Skeletal muscle satellite cell (primary cell): ENCODE results near the gene WBP1.
"Not testable (repeated sequence)": the region's sequence is repeated elsewhere in the genome, so short reads cannot be mapped to it uniquely, and the experiment has no call there.

Experiments used
- H3K27me3 ChIP-seq: 2 replicates; pipeline ENCODE4 v1.7.0; 2013; ENCODE audit warnings: low read length; ENCODE audit not compliant: control insufficient read depth, insufficient read depth
- H3K36me3 ChIP-seq: 2 replicates; pipeline ENCODE4 v1.7.0; 2013; ENCODE audit warnings: mild to moderate bottlenecking, control low read depth, low read length; ENCODE audit not compliant: insufficient read depth
- H3K4me1 ChIP-seq: 2 replicates; pipeline ENCODE4 v1.7.0; 2013; ENCODE audit warnings: low read length; ENCODE audit not compliant: control insufficient read depth, insufficient read depth
- H3K4me2 ChIP-seq: 2 replicates; pipeline ENCODE4 v1.7.0; 2013; ENCODE audit warnings: mild to moderate bottlenecking, low read length
- H3K4me3 ChIP-seq: 2 replicates; pipeline ENCODE4 v1.7.0; 2013; ENCODE audit warnings: low read length
- H3K9ac ChIP-seq: 2 replicates; pipeline ENCODE4 v1.7.0; 2013; ENCODE audit warnings: mild to moderate bottlenecking, low read depth, low read length, moderate library complexity
- H3K9me3 ChIP-seq: replicated peaks from 2 replicates; pipeline ENCODE4 v1.7.0; 2013; ENCODE audit warnings: mild to moderate bottlenecking, control low read depth, low read length

The WBP1 gene

GRCh38 chr2:74442483-74443297 lies 15.5 kb upstream of the WBP1 start:
- H3K4me3 ChIP-seq, H3K36me3 ChIP-seq, H3K9me3 ChIP-seq, H3K9ac ChIP-seq: not testable (repeated sequence)
- Histone ChIP-seq H3K27me3 (peaks cover 19% of the 10 kb centered on the region), H3K4me2 (peak overlapping the region; percentile 43), H3K4me1 (peaks cover 45% of the 10 kb centered on the region)

GRCh38 chr2:74444498-74445318 lies 13.5 kb upstream of the WBP1 start:
- Histone ChIP-seq H3K9ac (no peak overlapping the region), H3K9me3 (no peaks in the 10 kb centered on the region), H3K4me3 (no peak overlapping the region), H3K4me2 (peak overlapping the region; percentile 50), H3K36me3 (no peaks in the 10 kb centered on the region), H3K27me3 (peaks cover 19% of the 10 kb centered on the region), H3K4me1 (peaks cover 25% of the 10 kb centered on the region)

GRCh38 chr2:74447230-74447999 lies 10.8 kb upstream of the WBP1 start:
- Histone ChIP-seq H3K4me3 (no peak overlapping the region), H3K4me1 (peaks cover 10% of the 10 kb centered on the region), H3K4me2 (no peak overlapping the region), H3K9ac (no peak overlapping the region), H3K36me3 (no peaks in the 10 kb centered on the region), H3K9me3 (no peaks in the 10 kb centered on the region), H3K27me3 (peaks cover 8% of the 10 kb centered on the region)

GRCh38 chr2:74448771-74449170 lies 9.5 kb upstream of the WBP1 start:
- Histone ChIP-seq H3K4me2 (no peak overlapping the region), H3K4me3 (no peak overlapping the region), H3K27me3 (peaks cover 8% of the 10 kb centered on the region), H3K9me3 (no peaks in the 10 kb centered on the region), H3K36me3 (no peaks in the 10 kb centered on the region), H3K9ac (no peak overlapping the region), H3K4me1 (peaks cover 9% of the 10 kb centered on the region)

GRCh38 chr2:74450570-74451190 lies 7.6 kb upstream of the WBP1 start:
- Histone ChIP-seq H3K4me3 (no peak overlapping the region), H3K4me1 (peaks cover 9% of the 10 kb centered on the region), H3K9ac (no peak overlapping the region), H3K9me3 (no peaks in the 10 kb centered on the region), H3K4me2 (no peak overlapping the region), H3K36me3 (no peaks in the 10 kb centered on the region), H3K27me3 (no peaks in the 10 kb centered on the region)

DNA sequence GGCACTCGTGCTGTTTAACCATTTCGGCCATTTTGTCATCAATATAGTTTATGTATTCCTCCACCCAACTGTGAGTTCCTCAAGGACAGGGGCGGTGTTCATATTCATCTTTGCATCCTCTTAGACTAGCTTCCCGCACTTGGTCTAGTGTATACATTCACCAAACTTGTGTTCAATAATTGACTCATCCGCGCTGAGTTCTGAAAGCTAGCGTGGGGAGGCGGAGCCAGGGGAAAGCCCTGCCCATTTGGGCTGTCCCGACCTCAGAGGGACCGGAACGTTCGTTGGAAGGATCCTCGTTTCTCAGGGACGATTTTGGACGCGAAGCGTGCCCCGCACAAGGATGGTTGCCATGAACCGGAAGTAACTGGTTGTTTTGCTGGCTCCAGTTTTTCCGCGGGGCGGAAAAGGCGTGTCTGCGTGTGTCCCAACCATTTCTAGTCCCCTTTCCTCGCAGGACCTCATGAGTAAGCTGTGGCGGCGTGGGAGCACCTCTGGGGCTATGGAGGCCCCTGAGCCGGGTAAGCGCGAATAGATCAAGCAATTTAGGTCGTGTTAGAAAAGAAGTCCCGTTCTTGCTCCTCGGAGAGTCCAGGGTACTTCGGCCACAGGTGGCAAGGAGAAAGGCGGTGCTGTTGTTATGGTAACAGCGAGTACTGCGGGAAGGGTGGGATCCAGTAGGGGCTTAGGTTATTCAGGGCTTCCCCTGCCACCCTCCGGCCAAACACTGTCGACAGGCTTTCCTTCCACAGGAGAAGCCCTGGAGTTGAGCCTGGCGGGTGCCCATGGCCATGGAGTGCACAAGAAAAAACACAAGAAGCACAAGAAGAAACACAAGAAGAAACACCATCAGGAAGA lies 3.4 kb upstream of the WBP1 start, which contains the start of gene INO80B:
Gene INO80B (plus strand): TSS at position 434 of the 858 bp plus-strand sequence. CDS start 30 bp downstream, at position 464.
- peaks cover 5% of the 10 kb centered on the region for H3K36me3 ChIP-seq
- H3K4me1 ChIP-seq, result peaks cover 25% of the 10 kb centered on the region
- peak within 1 kb of the TSS; percentile 90 for H3K4me3 ChIP-seq
- H3K9ac ChIP-seq, result peak within 1 kb of the TSS; percentile 85
- no peaks in the 10 kb centered on the region for H3K27me3 ChIP-seq
- H3K4me2 ChIP-seq, result peak within 1 kb of the TSS; percentile 96
- no peaks in the 10 kb centered on the region for H3K9me3 ChIP-seq

DNA sequence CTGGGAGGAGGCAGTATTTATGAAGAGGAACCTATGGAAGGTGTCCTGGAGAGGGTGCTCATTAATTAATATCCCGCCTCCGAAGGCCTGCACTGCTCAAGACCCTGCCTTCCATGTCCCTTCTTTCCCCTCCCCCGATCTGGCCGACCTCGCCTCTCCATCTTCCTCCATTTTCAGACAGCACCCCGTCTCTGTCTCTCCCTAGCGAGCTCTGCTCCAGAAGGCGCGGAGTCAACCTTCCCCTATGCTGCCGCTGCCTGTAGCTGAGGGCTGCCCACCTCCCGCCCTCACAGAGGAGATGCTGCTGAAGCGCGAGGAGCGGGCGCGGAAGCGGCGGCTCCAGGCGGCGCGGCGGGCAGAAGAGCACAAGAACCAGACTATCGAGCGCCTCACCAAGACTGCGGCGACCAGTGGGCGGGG lies 1.1 kb upstream of the WBP1 start:
- peak overlapping the region; percentile 68 for H3K9ac ChIP-seq

DNA sequence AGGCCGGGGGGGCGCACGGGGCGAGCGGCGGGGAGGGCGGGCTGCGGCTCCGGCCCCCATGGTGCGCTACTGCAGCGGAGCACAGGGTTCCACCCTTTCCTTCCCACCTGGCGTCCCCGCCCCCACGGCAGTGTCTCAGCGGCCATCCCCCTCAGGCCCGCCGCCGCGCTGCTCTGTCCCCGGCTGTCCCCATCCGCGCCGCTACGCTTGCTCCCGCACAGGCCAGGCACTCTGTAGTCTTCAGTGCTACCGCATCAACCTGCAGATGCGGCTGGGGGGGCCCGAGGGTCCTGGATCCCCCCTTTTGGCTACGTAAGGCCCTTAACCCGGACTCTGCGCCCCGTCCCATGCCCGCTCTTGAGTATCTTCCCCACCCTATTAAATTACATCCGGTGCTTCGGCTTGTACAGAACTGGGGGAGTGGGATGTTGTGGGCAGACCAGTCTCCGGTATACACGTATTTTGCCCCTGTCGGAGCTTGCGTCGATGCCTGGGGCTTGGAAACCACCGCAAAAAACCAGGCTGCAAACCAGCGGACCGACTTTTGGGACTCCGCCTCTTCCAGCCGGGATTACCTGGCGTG lies 598 bp upstream of the WBP1 start:
- Histone ChIP-seq H3K4me1 (peaks cover 25% of the 10 kb centered on the region), H3K4me2 (peak overlapping the region; percentile 81), H3K9ac (peak overlapping the region; percentile 77)

More for the DNA sequence above, 1.1 kb upstream of the WBP1 start:
- H3K36me3 ChIP-seq, result peaks cover 16% of the 10 kb centered on the region
- H3K4me2 ChIP-seq, result peak overlapping the region; percentile 81
- peak overlapping the region; percentile 67 for H3K4me3 ChIP-seq
- peaks cover 25% of the 10 kb centered on the region for H3K4me1 ChIP-seq
- no peaks in the 10 kb centered on the region for H3K27me3 ChIP-seq
- H3K9me3 ChIP-seq, result no peaks in the 10 kb centered on the region

DNA sequence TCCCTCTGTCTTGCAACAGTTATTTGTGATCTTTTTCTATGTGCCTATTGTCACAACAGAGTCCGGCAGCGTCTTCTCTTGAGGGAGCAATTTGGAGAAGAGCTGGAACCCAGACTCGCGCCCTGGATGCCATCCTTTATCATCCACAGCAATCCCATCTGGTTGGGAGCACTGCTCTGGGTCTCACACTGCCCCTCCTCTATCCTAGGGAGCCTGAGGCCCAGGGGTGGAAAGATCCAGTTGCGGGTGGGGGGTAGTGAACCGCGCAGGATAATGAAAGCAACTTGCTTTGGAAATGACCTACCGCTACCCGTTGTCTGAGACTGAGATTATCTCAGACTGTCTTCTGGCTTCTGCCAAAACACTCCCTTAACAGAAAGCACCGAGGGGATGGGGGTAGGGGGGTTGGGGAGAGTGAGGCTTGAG lies 713 bp downstream of the WBP1 start:
- Histone ChIP-seq H3K4me3 (peak overlapping the region; percentile 95), H3K27me3 (no peaks in the 10 kb centered on the region), H3K4me2 (peak overlapping the region; percentile 93), H3K4me1 (peaks cover 25% of the 10 kb centered on the region), H3K36me3 (peaks cover 25% of the 10 kb centered on the region), H3K9me3 (no peaks in the 10 kb centered on the region), H3K9ac (peak overlapping the region; percentile 91)

More for the DNA sequence above, 598 bp upstream of the WBP1 start:
- Histone ChIP-seq H3K9me3 (no peaks in the 10 kb centered on the region), H3K27me3 (no peaks in the 10 kb centered on the region), H3K36me3 (peaks cover 21% of the 10 kb centered on the region), H3K4me3 (peak overlapping the region; percentile 67)
